Measurements from ENCODE around the gene FDX1. TPM values are rescaled to one million over a fixed set of nuclear protein-coding genes. Genes with fewer than 3 reads are reported as not detected.
"Not testable (repeated sequence)": the region's sequence is repeated elsewhere in the genome, so short reads cannot be mapped to it uniquely, and the experiment has no call there.

The FDX1 gene
- total RNA-seq, 4 donors from 2014 or later = 10.7 to 20.9 (median 11.9) TPM

DNA sequence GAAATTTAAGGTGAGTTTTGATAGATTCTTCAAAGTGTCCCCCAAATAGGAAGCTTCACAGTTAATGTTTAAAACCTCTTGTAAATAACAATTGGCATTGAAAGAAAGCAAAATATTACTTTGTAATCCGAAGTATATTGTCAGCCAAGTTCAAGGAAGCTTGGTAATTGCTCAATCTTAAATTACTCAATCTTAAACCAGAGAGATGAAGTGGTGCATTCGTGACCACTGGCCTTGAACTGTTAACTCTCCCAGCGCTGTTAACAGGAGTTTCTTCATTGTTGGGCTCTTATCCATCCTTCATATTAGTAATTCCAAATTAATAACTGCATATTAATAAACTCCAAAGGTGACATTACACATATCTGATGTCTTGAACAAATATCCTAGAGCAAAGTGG is 20.6 kb upstream of the FDX1 start:
- DNase-seq (ENCODE audit: low spot score) = no peak
- TF ChIP-seq, protein P1, sequence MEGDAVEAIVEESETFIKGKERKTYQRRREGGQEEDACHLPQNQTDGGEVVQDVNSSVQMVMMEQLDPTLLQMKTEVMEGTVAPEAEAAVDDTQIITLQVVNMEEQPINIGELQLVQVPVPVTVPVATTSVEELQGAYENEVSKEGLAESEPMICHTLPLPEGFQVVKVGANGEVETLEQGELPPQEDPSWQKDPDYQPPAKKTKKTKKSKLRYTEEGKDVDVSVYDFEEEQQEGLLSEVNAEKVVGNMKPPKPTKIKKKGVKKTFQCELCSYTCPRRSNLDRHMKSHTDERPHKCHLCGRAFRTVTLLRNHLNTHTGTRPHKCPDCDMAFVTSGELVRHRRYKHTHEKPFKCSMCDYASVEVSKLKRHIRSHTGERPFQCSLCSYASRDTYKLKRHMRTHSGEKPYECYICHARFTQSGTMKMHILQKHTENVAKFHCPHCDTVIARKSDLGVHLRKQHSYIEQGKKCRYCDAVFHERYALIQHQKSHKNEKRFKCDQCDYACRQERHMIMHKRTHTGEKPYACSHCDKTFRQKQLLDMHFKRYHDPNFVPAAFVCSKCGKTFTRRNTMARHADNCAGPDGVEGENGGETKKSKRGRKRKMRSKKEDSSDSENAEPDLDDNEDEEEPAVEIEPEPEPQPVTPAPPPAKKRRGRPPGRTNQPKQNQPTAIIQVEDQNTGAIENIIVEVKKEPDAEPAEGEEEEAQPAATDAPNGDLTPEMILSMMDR (IDR thresholded peaks at IDR 0.05) = no peak
- ATAC-seq (ENCODE audit: low FRiP score) = peak; percentile 62

DNA sequence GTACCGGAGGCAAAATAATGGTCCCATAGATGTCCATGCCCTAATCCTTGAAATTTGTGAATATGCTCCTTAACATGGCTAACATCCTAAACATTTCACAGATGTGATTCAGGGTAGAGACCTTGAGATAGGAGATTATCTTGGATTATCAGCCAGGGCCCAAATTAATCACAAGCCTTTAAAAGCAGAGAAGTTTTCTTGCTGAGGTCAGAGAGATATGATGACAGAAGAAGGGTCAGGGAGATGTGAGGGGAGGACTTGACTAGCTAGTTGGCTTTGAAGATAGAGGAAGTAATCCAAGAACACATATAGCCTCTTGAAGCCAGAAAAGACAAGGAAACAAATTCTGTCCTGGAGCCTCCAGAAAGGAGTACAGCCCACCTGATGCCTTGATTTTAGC is 19.1 kb upstream of the FDX1 start:
- ATAC-seq (ENCODE audit: low FRiP score) = no peak
- TF ChIP-seq, protein P1 (IDR thresholded peaks at IDR 0.05) = no peak
- DNase-seq (ENCODE audit: low spot score) = no peak

DNA sequence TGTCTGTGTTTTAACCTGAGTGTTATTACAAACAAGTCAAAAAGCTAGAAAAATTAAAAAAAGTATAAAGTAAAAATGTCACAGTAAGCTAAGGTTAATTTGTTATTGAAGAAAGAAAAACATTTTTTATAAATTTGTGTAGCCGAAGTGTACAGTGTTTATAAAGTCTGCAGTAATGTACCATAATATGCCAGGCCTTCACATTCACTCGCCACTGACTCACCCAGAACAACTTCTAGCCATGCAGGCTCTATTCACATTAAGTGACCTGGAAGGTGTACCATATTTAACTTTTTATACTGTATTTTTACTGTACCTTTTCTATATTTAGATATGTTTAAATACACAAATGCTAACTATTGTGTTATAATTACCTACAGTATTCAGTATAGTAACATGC is 14.7 kb upstream of the FDX1 start:
- no peak for ATAC-seq (ENCODE audit: low FRiP score)
- TF ChIP-seq, protein P1 (IDR thresholded peaks at IDR 0.05) = no peak

DNA sequence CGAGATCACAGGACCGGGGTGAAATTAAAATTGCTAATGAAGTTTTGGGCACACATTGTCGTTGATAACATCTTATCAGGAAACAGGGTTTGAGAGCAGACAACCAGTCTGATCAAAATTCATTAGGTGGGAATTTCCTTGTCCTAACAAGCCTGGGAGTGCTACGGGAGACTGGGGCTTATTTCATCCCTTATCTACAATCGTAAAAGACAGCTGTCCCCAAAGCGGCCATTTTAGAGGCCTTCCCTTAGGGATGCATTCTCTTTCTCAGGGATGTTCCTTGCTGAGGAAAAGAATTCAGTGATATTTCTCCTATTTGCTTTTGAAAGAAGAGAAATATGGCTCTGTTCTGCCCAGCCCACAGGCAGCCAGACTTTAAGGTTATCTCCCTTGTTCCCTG is 8.1 kb upstream of the FDX1 start:
- DNase-seq (ENCODE audit: low spot score); ATAC-seq (ENCODE audit: low FRiP score): not testable (repeated sequence)

More for the DNA sequence above, 14.7 kb upstream of the FDX1 start:
- no peak for DNase-seq (ENCODE audit: low spot score)

DNA sequence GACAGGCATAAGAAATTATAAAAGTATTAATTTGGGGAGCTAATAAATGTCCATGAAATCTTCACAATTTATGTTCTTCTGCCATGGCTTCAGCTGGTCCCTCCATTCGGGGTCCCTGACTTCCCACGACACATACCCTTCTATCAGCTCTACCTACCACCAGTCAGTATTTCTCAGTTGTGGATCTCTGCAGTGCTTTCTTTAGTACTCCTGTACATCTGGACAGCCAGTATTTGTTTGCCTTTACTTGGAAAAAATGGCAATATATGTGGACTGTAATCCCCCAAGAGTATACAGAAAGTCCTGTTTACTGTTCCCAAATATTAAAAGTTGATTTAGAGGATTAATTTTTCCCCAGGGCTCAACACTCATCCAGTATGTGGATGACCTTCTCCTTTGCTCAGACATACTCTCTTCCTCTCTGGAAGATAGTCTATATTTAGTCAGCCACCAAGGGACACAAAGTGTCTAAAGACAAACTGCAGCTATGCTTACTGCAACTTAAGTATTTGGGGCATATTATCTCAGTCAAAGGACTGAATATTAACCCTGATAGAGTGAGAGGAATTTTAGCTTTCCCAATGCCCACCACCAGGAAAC is 7.3 kb upstream of the FDX1 start:
- TF ChIP-seq, protein P1 (IDR thresholded peaks at IDR 0.05) = no peak
- ATAC-seq (ENCODE audit: low FRiP score) (no peak), DNase-seq (ENCODE audit: low spot score) (no peak)

DNA sequence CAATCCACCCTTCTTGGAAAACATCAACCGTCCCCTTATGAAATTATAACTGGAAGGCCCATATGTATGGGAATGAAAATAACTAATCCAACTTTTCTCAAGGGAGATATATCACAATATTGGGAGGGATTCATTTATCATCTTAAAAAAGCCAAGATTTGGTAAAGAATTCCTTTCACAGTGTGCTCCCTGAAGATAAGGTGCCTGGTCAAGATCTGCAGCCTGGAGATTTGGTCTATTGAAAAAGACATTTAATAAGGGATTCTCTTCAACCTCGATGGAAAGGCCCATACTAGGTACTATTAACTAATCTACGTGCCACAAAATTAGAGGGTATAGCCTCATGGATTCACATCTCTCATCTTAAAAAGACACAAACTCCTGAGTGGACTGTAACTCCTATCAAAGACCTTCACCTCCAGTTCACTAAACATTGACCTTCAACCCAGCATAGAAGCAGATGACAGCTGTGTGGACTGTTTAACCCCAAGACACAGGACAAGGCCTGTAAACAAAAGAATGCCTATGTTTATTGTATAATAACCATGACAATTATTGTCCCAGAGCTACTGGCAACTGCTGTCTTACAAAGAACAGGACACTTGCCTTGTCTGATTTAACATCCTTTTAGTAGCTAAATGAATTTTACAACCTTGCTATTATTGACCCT is 4.8 kb upstream of the FDX1 start:
- ATAC-seq (ENCODE audit: low FRiP score) = no peak
- TF ChIP-seq, protein P1 (IDR thresholded peaks at IDR 0.05) = no peak
- DNase-seq (ENCODE audit: low spot score) = no peak

DNA sequence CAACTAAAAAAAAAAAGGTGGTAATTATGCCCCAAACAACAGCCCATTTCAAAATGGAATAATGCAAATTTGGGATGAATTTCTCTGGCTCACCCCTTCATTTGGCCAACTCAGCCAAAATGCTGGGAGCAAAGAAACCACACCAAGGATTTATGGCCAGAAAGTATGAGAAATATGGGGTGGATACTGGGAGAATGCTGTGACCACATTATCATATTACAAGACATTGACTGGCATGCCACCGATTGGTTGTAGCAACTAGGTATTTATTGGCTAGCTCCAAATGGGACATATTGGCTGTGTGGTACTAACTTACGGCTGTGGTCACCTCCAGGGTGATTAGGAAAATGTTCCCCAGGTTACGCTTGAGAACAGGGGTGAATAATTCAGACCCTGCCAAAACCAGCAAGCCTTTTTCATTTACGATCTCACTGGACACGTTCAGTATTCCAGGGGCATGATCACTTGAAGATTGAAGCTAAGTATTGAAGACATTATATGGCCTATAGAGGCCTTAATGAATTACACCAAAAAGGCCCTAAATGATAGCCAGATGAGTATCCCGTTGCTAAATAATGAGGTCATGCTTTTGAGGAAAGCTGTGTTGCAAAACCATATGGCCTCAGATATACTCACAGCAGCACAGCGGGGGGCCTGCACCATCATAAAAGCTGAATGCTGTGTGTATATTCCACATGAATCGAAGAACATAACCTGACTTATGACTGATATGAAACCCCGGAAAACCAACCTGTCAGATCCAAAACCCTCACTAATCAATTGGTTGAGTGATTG is 3.8 kb upstream of the FDX1 start:
- DNase-seq (ENCODE audit: low spot score) (no peak), ATAC-seq (ENCODE audit: low FRiP score) (no peak)
- TF ChIP-seq, protein P1 (IDR thresholded peaks at IDR 0.05) = no peak

All from omental fat pad (tissue), 4 donors.